ENCODE measurements around the gene KIRREL3. TPM values are rescaled to one million over a fixed set of nuclear protein-coding genes. Genes with fewer than 3 reads are reported as not detected.

The KIRREL3 gene
- total RNA-seq, 1 experiment from 2014 or later: 2.2 TPM

DNA sequence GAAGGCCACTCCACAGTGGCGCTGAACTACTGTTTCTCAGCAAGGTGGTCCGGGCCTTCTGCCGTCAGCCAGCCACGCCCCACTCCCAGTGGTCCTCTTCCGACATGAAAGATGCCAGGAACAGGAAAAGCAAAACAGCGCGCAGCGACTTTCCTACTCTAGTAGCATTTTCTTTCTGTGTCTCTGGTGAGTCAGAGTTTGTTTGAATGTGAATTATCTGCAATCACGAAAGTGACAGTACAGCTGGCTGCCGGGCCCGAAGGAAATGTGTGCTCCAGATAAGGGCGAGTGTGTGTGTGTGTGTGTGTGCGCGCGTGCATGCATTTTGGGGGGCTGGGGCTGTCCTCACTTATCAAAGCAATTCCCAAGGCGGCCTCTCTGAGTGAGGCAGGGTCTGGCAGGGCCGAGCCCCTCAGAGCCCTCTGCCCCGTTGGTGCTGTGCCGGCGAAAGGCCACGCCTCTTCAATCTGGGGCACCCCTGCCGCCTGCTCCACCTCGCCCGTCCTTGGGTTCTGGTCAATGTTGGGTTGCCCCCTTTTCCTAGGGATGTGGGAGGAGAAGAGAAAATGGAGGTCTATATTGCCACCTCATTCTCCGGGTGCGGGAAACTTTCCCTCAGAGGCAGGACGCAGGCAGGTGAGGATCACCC lies 288.5 kb downstream of the KIRREL3 start:
- TF ChIP-seq, protein P1, sequence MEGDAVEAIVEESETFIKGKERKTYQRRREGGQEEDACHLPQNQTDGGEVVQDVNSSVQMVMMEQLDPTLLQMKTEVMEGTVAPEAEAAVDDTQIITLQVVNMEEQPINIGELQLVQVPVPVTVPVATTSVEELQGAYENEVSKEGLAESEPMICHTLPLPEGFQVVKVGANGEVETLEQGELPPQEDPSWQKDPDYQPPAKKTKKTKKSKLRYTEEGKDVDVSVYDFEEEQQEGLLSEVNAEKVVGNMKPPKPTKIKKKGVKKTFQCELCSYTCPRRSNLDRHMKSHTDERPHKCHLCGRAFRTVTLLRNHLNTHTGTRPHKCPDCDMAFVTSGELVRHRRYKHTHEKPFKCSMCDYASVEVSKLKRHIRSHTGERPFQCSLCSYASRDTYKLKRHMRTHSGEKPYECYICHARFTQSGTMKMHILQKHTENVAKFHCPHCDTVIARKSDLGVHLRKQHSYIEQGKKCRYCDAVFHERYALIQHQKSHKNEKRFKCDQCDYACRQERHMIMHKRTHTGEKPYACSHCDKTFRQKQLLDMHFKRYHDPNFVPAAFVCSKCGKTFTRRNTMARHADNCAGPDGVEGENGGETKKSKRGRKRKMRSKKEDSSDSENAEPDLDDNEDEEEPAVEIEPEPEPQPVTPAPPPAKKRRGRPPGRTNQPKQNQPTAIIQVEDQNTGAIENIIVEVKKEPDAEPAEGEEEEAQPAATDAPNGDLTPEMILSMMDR (conservative IDR thresholded peaks at IDR 0.05): no peak
- TF ChIP-seq EZH2 (IDR thresholded peaks at IDR 0.05; ENCODE audit: low read depth): no peak
- H3K27ac ChIP-seq: no peak overlapping the region
- H3K9me2 ChIP-seq (ENCODE audit: insufficient read depth): no peaks in the 10 kb centered on the region
- no peaks in the 10 kb centered on the region for H4K20me1 ChIP-seq (ENCODE audit: insufficient read depth)
- CTCF ChIA-PET: no interaction called here
- no peaks in the 10 kb centered on the region for H3F3A ChIP-seq (ENCODE audit: insufficient read depth, low read depth)
- no peak overlapping the region for H2AFZ ChIP-seq
- no peaks in the 10 kb centered on the region for H3K36me3 ChIP-seq (ENCODE audit: low read depth)
- POLR2A ChIA-PET (ENCODE audit: unreplicated experiment): no interaction called here
- no peaks in the 10 kb centered on the region for H3K9me3 ChIP-seq (ENCODE audit: insufficient read depth, low read depth)
- intact Hi-C loops (cut with micrococcal nuclease; ENCODE audit: unreplicated experiment): loop anchor here (10.0 kb wide), 1 partner anchor 267 kb away; no protein-coding TSS in a partner anchor
- peaks cover 89% of the 10 kb centered on the region for H3K27me3 ChIP-seq (ENCODE audit: insufficient read depth, low read depth)
- no peak for DNase-seq
- H3K4me3 ChIP-seq: no peak overlapping the region
- BruUV-seq (replicated peaks): no TSS peak
- H3K4me1 ChIP-seq (replicated peaks; ENCODE audit: insufficient read depth): no peaks in the 10 kb centered on the region
- no peak overlapping the region for H3K4me2 ChIP-seq
- no peaks in the 10 kb centered on the region for H3K79me2 ChIP-seq (ENCODE audit: low read depth)

DNA sequence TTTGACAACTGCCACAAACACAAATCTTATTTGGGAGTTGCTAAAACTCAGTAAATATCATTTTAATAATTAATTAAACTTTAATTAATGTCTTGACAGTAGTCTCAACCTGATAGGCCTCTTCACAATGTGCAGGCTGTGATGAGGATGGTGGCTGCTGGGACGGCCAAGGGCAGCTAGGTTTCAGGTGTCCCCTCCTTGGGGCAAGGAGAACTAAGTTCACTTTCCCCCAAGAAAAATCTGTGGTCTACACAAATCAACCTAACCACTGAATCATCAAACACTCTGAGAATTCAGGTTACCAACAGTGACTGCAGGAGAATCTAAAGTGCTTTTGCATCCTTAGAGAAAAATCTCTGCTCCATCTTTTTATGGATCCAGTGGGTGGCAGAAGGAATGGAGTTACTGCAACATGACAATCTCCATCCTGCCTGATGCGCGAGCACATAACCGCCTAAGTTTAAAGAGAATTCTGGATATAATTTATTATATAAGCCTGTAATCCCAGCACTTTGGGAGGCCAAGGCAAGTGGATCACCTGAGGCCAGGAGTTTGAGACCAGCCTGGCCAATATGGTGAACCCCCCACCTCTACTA lies 289.7 kb downstream of the KIRREL3 start:
- Histone ChIP-seq H3K9me2 (ENCODE audit: insufficient read depth) (no peaks in the 10 kb centered on the region), H2AFZ (no peak overlapping the region), H3K27ac (no peak overlapping the region), H3K4me1 (replicated peaks; ENCODE audit: insufficient read depth) (no peaks in the 10 kb centered on the region), H3K79me2 (ENCODE audit: low read depth) (no peaks in the 10 kb centered on the region), H3K4me3 (no peak overlapping the region), H3K9me3 (ENCODE audit: insufficient read depth, low read depth) (no peaks in the 10 kb centered on the region), H3K27me3 (ENCODE audit: insufficient read depth, low read depth) (peaks cover 87% of the 10 kb centered on the region), H3K36me3 (ENCODE audit: low read depth) (no peaks in the 10 kb centered on the region), H3K4me2 (no peak overlapping the region), H4K20me1 (ENCODE audit: insufficient read depth) (no peaks in the 10 kb centered on the region), H3F3A (ENCODE audit: insufficient read depth, low read depth) (no peaks in the 10 kb centered on the region)
- BruUV-seq (replicated peaks): no TSS peak
- ChIA-PET CTCF (no interaction called here), POLR2A (ENCODE audit: unreplicated experiment) (no interaction called here)
- intact Hi-C loops (cut with micrococcal nuclease; ENCODE audit: unreplicated experiment): loop anchor here (10.0 kb wide), 1 partner anchor 266 kb away; no protein-coding TSS in a partner anchor
- no peak for TF ChIP-seq EZH2 (IDR thresholded peaks at IDR 0.05; ENCODE audit: low read depth)
- TF ChIP-seq, protein P1 (conservative IDR thresholded peaks at IDR 0.05): no peak
- DNase-seq: no peak

DNA sequence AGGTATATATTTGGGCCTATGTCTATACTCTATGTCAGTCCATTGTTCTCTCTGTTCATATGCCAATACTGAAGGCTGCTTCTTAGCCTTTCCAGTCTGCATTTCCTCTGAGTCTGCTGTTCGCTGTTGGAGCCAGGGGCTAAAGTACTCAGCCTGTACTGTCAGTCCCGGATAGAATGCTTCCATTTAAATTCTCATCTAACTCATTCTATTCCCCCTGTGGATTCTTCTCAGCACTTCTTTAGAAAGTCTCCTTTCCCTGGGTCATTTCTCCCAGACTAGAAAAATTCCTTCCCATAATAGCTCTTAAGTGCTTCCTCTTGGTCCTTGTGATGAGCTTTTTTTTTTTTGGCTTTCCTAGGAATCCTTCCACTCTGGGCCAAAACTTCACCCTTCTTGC lies 293.1 kb downstream of the KIRREL3 start:
- Histone ChIP-seq H3K27me3 (ENCODE audit: insufficient read depth, low read depth) (peaks cover 59% of the 10 kb centered on the region), H3K4me1 (replicated peaks; ENCODE audit: insufficient read depth) (no peaks in the 10 kb centered on the region), H3K79me2 (ENCODE audit: low read depth) (no peaks in the 10 kb centered on the region), H3F3A (ENCODE audit: insufficient read depth, low read depth) (no peaks in the 10 kb centered on the region), H4K20me1 (ENCODE audit: insufficient read depth) (no peaks in the 10 kb centered on the region), H3K9me3 (ENCODE audit: insufficient read depth, low read depth) (no peaks in the 10 kb centered on the region), H2AFZ (no peak overlapping the region), H3K9me2 (ENCODE audit: insufficient read depth) (no peaks in the 10 kb centered on the region), H3K4me2 (no peak overlapping the region), H3K36me3 (ENCODE audit: low read depth) (no peaks in the 10 kb centered on the region), H3K4me3 (no peak overlapping the region), H3K27ac (no peak overlapping the region)
- DNase-seq: no peak
- POLR2A ChIA-PET (ENCODE audit: unreplicated experiment): no interaction called here
- BruUV-seq (replicated peaks): no TSS peak
- intact Hi-C loops (cut with micrococcal nuclease; ENCODE audit: unreplicated experiment): no loop called here
- no peak for TF ChIP-seq EZH2 (IDR thresholded peaks at IDR 0.05; ENCODE audit: low read depth)
- CTCF ChIA-PET: no interaction called here
